Keratinocyte (primary cell): ENCODE measurements around the gene TBC1D3B.

Source experiments
- EZH2 ChIP-seq: IDR thresholded peaks from one replicate; pipeline ENCODE4 v1.6.1; 2012; ENCODE audit warnings: inconsistent platforms, mild to moderate bottlenecking, low read length, moderate library complexity
- TF ChIP-seq, protein P1 (sequence below), 3 experiments: IDR thresholded peaks in 1 of 3; conservative IDR thresholded peaks in 1 of 3; optimal IDR thresholded peaks in 1 of 3; 2 replicates in 2 of 3; 3 replicates in 1 of 3; pipeline versions ENCODE3 to v1.5.1; 2011; ENCODE audit warnings: low read length in 3 of 3, mild to moderate bottlenecking in 3 of 3, moderate library complexity in 2 of 3, control low read depth in 1 of 3, inconsistent platforms in 1 of 3; ENCODE audit not compliant: insufficient read depth in 2 of 3; ENCODE audit errors: extremely low read depth in 1 of 3

DNA sequence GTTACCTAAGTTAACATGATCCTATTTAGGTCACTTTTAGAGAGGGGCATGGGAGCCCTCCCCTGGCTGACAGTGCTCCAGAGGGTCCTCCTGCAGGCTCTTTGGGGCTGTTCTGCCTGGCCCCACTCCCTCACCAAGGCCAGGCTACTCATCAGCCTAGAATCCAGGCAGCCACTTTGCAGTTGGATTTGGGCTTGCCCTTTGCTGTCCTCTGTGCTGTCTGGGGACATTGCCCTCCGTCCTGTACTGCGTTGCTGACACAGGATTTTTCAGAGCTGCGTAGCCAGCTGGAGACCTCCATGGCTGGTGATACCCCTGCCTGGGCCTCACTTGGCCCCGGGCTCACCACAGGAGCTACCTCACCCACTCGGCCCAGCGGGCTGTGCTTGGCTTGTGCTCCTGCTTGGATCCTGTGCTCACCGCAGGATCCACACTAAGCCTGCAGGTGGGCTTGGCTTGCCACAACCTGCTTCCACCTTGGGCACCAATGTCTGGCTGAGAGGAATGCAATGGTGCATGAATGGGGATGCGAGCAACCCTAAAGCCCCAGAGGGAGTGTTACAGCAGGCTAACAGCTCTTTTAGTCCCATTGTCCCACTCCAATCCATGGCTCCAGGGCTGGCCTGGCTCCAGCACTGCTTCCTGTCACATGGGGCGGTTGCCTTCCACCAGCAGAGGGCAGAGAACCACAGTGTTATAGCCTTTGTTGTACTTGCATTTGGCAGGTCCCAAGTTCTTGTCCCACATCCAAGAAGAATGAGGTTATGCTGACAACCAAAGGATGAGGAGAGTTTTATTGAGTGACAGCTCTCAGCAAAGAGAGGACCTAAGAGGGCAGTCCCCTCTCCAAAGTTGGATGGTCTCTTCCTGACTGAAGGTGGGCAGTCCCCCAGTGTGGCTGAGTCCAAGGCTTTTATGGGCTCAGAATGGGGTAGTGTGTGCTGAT is 51.3 kb downstream of the TBC1D3B start:
- TF ChIP-seq, protein P1, sequence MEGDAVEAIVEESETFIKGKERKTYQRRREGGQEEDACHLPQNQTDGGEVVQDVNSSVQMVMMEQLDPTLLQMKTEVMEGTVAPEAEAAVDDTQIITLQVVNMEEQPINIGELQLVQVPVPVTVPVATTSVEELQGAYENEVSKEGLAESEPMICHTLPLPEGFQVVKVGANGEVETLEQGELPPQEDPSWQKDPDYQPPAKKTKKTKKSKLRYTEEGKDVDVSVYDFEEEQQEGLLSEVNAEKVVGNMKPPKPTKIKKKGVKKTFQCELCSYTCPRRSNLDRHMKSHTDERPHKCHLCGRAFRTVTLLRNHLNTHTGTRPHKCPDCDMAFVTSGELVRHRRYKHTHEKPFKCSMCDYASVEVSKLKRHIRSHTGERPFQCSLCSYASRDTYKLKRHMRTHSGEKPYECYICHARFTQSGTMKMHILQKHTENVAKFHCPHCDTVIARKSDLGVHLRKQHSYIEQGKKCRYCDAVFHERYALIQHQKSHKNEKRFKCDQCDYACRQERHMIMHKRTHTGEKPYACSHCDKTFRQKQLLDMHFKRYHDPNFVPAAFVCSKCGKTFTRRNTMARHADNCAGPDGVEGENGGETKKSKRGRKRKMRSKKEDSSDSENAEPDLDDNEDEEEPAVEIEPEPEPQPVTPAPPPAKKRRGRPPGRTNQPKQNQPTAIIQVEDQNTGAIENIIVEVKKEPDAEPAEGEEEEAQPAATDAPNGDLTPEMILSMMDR (optimal IDR thresholded peaks at IDR 0.05 in 1 of 3, IDR thresholded peaks at IDR 0.05 in 1 of 3, conservative IDR thresholded peaks at IDR 0.05 in 1 of 3; ENCODE audit: extremely low read depth in 1 of 3, insufficient read depth in 2 of 3, low read length in 3 of 3): no peak
- TF ChIP-seq EZH2: no peak
